ENCODE measurements around the gene RNF151.
"Not testable (repeated sequence)": the region's sequence is repeated elsewhere in the genome, so short reads cannot be mapped to it uniquely, and the experiment has no call there.

The RNF151 gene

GRCh38 chr16:1966460-1966859, at the start of gene RNF151:
Gene RNF151 (plus strand): TSS chr16:1966856. CDS start chr16:1966882, 26 bp downstream.
- DNase-seq = no peak

GRCh38 chr16:1917056-1917664, 49.5 kb upstream of the RNF151 start:
- no peak for DNase-seq

- no peak for DNase-seq
These were observed 48.8 kb upstream of the RNF151 start for GRCh38 chr16:1917665-1918350.

- DNase-seq = no peak
These were observed 48.0 kb upstream of the RNF151 start, which contains the start of gene HS3ST6 for GRCh38 chr16:1918351-1919326. Gene HS3ST6 (minus strand): TSS chr16:1918415. CDS start chr16:1918323, 92 bp downstream.

GRCh38 chr16:1919327-1919998, 47.2 kb upstream of the RNF151 start:
- DNase-seq = no peak

GRCh38 chr16:1920122-1920521, 46.5 kb upstream of the RNF151 start:
- DNase-seq = not testable (repeated sequence)

- no peak for DNase-seq
These were observed 45.9 kb upstream of the RNF151 start for GRCh38 chr16:1920727-1921171.

- DNase-seq = no peak
These were observed 44.3 kb upstream of the RNF151 start for GRCh38 chr16:1922357-1922756.

GRCh38 chr16:1923299-1924034, 43.2 kb upstream of the RNF151 start:
- no peak for DNase-seq

- no peak for DNase-seq
These were observed 42.6 kb upstream of the RNF151 start for GRCh38 chr16:1924095-1924494.

- no peak for DNase-seq
These were observed 40.4 kb upstream of the RNF151 start for GRCh38 chr16:1926271-1926670.

GRCh38 chr16:1929105-1929504, 37.6 kb upstream of the RNF151 start:
- no peak for DNase-seq

- DNase-seq = peak; percentile 92
These were observed 36.9 kb upstream of the RNF151 start for GRCh38 chr16:1929578-1930337.

- DNase-seq = no peak
These were observed 36.3 kb upstream of the RNF151 start for GRCh38 chr16:1930338-1930720.

- no peak for DNase-seq
These were observed 34.3 kb upstream of the RNF151 start for GRCh38 chr16:1932050-1933028.

- no peak for DNase-seq
These were observed 33.5 kb upstream of the RNF151 start for GRCh38 chr16:1933097-1933661.

- no peak for DNase-seq
These were observed 29.6 kb upstream of the RNF151 start for GRCh38 chr16:1936945-1937479.

GRCh38 chr16:1938316-1938715, 28.3 kb upstream of the RNF151 start:
- DNase-seq = no peak

- no peak for DNase-seq
These were observed 27.7 kb upstream of the RNF151 start for GRCh38 chr16:1938910-1939309.
